HEK293 (cell line): ENCODE measurements around the gene RAB44.
A peak's percentile ranks its signal among the peaks of the same experiment; 100 is the strongest.
"Not testable (repeated sequence)": the region's sequence is repeated elsewhere in the genome, so short reads cannot be mapped to it uniquely, and the experiment has no call there.

ENCODE experiments used
- CTCF ChIA-PET: fragments of 350-600 bp; formaldehyde crosslinking; extraction: SDS; loops from one replicate; lab custom pipeline; 2021; ENCODE audit warnings: antibody characterized with exemption; lab: Yijun Ruan, JAX
- POLR2A ChIA-PET: fragments of 300-600 bp; formaldehyde crosslinking; extraction: SDS; loops from one replicate; lab custom pipeline; 2020; ENCODE audit warnings: antibody characterized with exemption, inconsistent platforms; lab: Yijun Ruan, JAX
- H3K27ac ChIP-seq: fragments of 200-500 bp; sonication (Bioruptor generic); 2 replicates; pipeline ENCODE4 v1.5.1; 2014; ENCODE audit warnings: low read depth, low read length, control low read depth, inconsistent platforms; ENCODE audit errors: extremely low read depth
- H3K36me3 ChIP-seq, 2 experiments: fragments of 200-500 bp in 1 of 2; sonication (Bioruptor generic) in 1 of 2; 1 replicate in 1 of 2; 2 replicates in 1 of 2; pipeline ENCODE4 v1.5.1; 2014 to 2017; ENCODE audit warnings: inconsistent platforms in 2 of 2, low read length in 2 of 2; ENCODE audit not compliant: control insufficient read depth in 2 of 2, insufficient read depth in 1 of 2
- H3K4me1 ChIP-seq: fragments of 200-500 bp; sonication (Bioruptor generic); 2 replicates; pipeline ENCODE4 v1.5.1; 2014; ENCODE audit warnings: mild to moderate bottlenecking, low read length, inconsistent platforms; ENCODE audit not compliant: control insufficient read depth, insufficient read depth
- H3K4me3 ChIP-seq: 2 replicates; pipeline ENCODE4 v1.5.1; 2011; ENCODE audit warnings: low read depth, mild to moderate bottlenecking, control low read depth, low read length, moderate library complexity
- H3K9me3 ChIP-seq: fragments of 200-500 bp; sonication (Bioruptor generic); 2 replicates; pipeline ENCODE4 v1.5.1; 2014; ENCODE audit warnings: low read depth, low read length, inconsistent platforms; ENCODE audit not compliant: control insufficient read depth, insufficient read depth
- EGR2 ChIP-seq: fragments of 450-650 bp; formaldehyde crosslinking; IDR thresholded peaks from 2 replicates; pipeline ENCODE4 v1.5.1; 2016; ENCODE audit warnings: low read depth, missing biosample characterization, missing genetic modification characterization
- GLI4 ChIP-seq: fragments of 450-650 bp; formaldehyde crosslinking; IDR thresholded peaks from 2 replicates; pipeline ENCODE4 v1.5.1; 2016; ENCODE audit warnings: missing biosample characterization, missing genetic modification characterization
- HOXA7 ChIP-seq: sonication (generic); formaldehyde crosslinking; IDR thresholded peaks from 2 replicates; pipeline ENCODE4 v1.8.1; 2022; ENCODE audit warnings: missing genetic modification reagents, borderline replicate concordance
- ZBTB1 ChIP-seq: fragments of 450-650 bp; formaldehyde crosslinking; IDR thresholded peaks from 2 replicates; pipeline ENCODE4 v1.5.1; 2016; ENCODE audit warnings: missing biosample characterization, missing genetic modification characterization
- ZFP41 ChIP-seq: fragments of 450-650 bp; formaldehyde crosslinking; IDR thresholded peaks from 2 replicates; pipeline ENCODE4 v1.5.1; 2016; ENCODE audit warnings: missing biosample characterization, missing genetic modification characterization, borderline replicate concordance
- ZNF24 ChIP-seq: fragments of 450-650 bp; formaldehyde crosslinking; IDR thresholded peaks from 2 replicates; pipeline ENCODE4 v1.5.1; 2016; ENCODE audit warnings: missing biosample characterization, missing genetic modification characterization
- ZNF302 ChIP-seq: fragments of 450-650 bp; formaldehyde crosslinking; IDR thresholded peaks from 2 replicates; pipeline ENCODE4 v1.5.1; 2016; ENCODE audit warnings: missing biosample characterization, missing genetic modification characterization, low read depth
- ZNF529 ChIP-seq: fragments of 450-650 bp; formaldehyde crosslinking; IDR thresholded peaks from 2 replicates; pipeline ENCODE4 v1.5.1; 2017; ENCODE audit warnings: missing genetic modification characterization, missing biosample characterization; ENCODE audit not compliant: insufficient replicate concordance
- ZNF585B ChIP-seq: fragments of 450-650 bp; formaldehyde crosslinking; IDR thresholded peaks from 2 replicates; pipeline ENCODE4 v1.5.1; 2016; ENCODE audit warnings: missing biosample characterization, missing genetic modification characterization
- ZNF629 ChIP-seq: fragments of 450-650 bp; formaldehyde crosslinking; IDR thresholded peaks from 2 replicates; pipeline ENCODE4 v1.5.1; 2017; ENCODE audit warnings: missing biosample characterization, missing genetic modification characterization
- ZNF677 ChIP-seq: fragments of 450-650 bp; IDR thresholded peaks from 2 replicates; pipeline ENCODE4 v1.5.0; 2018; ENCODE audit warnings: missing biosample characterization, mild to moderate bottlenecking, missing genetic modification characterization, moderate library complexity
- ZNF777 ChIP-seq: fragments of 450-650 bp; formaldehyde crosslinking; IDR thresholded peaks from 2 replicates; pipeline ENCODE4 v1.5.1; 2017; ENCODE audit warnings: missing biosample characterization, missing genetic modification characterization, borderline replicate concordance
- ZXDB ChIP-seq: fragments of 450-650 bp; formaldehyde crosslinking; IDR thresholded peaks from 2 replicates; pipeline ENCODE4 v1.5.1; 2016; ENCODE audit warnings: missing biosample characterization, missing genetic modification characterization
- TF ChIP-seq, protein P1 (sequence below): fragments of 450-650 bp; formaldehyde crosslinking; IDR thresholded peaks from 2 replicates; pipeline ENCODE4 v1.5.1; 2016; ENCODE audit warnings: missing biosample characterization, missing genetic modification characterization
- TF ChIP-seq, protein P2 (sequence below): fragments of 450-650 bp; formaldehyde crosslinking; IDR thresholded peaks from 2 replicates; pipeline ENCODE4 v1.5.1; 2016; ENCODE audit warnings: missing biosample characterization, missing genetic modification characterization
- TF ChIP-seq, protein P3 (sequence below): fragments of 450-650 bp; formaldehyde crosslinking; IDR thresholded peaks from 2 replicates; pipeline ENCODE4 v1.5.1; 2016; ENCODE audit warnings: missing biosample characterization, missing genetic modification characterization
- TF ChIP-seq, protein P4 (sequence below): fragments of 450-650 bp; formaldehyde crosslinking; IDR thresholded peaks from 2 replicates; pipeline ENCODE4 v1.5.1; 2016; ENCODE audit warnings: missing biosample characterization, missing genetic modification characterization
- TF ChIP-seq, protein P5 (sequence below): fragments of 450-650 bp; formaldehyde crosslinking; IDR thresholded peaks from 2 replicates; pipeline ENCODE4 v1.5.1; 2016; ENCODE audit warnings: missing biosample characterization, missing genetic modification characterization

The RAB44 gene

DNA sequence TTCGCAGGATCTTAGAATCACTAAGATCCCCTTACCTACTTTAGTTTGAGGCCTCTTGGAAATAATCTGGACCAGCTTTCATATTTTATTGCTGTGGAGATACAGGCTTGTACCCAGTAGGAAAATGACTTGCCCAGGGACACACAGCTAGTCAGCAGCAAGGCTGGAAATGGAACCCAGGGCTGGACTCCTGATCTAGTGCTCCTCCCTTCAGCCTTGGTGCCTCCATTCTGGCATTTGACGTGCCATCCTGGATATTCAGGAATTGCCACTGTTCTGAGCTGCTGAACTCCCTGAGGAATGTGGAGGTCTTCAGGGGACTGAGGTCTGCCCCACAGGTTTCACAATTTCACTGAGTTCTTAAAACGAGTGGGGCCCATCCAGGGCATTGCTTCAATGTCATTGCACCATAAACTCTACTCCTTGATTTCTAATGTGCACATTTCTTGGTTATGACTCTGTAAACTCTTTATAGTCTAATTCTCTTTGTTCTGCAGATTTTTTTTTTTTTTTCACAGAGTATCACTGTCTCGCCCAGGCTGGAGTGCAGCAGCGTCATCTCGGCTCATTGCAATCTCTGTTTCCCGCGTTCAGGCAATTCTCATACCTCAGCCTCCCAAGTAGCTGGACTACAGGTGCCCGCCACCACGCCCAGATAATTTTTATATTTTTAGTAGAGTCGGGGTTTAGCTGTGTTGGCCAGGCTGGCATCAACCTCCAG lies 45.8 kb upstream of the RAB44 start:
- Histone ChIP-seq H3K9me3 (no peaks in the 10 kb centered on the region), H3K4me3 (no peak overlapping the region), H3K27ac (no peak overlapping the region), H3K4me1 (peaks cover 24% of the 10 kb centered on the region), H3K36me3 (no peaks in the 10 kb centered on the region)
- CTCF ChIA-PET, result interaction anchor here (0.6 to 1.7 kb wide), 8 partner anchors 11 to 281 kb away, joined by 3 to 6 read pairs (median 3); no protein-coding TSS in a partner anchor
- POLR2A ChIA-PET, result interaction anchor here (3.6 kb wide), 1 partner anchor 27 kb away, joined by 16 read pairs; the partner anchor contains the start of gene CDKN1A
- TF ChIP-seq, protein P1, sequence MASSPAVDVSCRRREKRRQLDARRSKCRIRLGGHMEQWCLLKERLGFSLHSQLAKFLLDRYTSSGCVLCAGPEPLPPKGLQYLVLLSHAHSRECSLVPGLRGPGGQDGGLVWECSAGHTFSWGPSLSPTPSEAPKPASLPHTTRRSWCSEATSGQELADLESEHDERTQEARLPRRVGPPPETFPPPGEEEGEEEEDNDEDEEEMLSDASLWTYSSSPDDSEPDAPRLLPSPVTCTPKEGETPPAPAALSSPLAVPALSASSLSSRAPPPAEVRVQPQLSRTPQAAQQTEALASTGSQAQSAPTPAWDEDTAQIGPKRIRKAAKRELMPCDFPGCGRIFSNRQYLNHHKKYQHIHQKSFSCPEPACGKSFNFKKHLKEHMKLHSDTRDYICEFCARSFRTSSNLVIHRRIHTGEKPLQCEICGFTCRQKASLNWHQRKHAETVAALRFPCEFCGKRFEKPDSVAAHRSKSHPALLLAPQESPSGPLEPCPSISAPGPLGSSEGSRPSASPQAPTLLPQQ (tag by site-specific recombination), result 0 out of 2 replicates have a peak, but pooled peaks have one; percentile 29
- TF ChIP-seq, protein P2, sequence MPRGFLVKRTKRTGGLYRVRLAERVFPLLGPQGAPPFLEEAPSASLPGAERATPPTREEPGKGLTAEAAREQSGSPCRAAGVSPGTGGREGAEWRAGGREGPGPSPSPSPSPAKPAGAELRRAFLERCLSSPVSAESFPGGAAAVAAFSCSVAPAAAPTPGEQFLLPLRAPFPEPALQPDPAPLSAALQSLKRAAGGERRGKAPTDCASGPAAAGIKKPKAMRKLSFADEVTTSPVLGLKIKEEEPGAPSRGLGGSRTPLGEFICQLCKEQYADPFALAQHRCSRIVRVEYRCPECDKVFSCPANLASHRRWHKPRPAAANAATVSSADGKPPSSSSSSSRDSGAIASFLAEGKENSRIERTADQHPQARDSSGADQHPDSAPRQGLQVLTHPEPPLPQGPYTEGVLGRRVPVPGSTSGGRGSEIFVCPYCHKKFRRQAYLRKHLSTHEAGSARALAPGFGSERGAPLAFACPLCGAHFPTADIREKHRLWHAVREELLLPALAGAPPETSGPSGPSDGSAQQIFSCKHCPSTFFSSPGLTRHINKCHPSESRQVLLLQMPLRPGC (tag by site-specific recombination), result no peak
- TF ChIP-seq ZFP41 (no peak), ZNF302 (tag by site-specific recombination) (no peak), ZNF629 (tag by site-specific recombination) (no peak), ZNF677 (no peak), ZNF777 (tag by site-specific recombination) (no peak)

DNA sequence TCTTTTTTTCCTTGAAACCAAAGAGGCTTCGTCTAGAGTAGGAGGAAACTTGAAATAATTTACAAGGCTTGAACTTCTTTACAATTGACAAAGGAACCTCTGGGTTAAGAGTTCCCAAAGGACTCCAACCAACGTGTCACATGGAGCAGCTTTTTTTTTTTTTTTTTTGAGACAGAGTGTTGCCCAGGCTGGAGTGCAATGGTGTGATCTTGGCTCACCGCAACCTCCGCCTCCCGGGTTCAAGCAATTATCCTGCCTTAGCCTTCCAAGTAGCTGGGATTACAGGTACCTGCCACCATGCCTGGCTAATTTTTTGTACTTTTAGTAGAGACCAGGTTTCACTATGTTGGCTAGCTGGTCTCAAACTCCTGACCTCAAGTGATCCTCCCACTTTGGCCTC lies 43.2 kb upstream of the RAB44 start:
- not testable (repeated sequence) for H3K36me3 ChIP-seq, H3K27ac ChIP-seq, H3K4me3 ChIP-seq, H3K9me3 ChIP-seq
- CTCF ChIA-PET, result interaction anchor here (0.7 to 1.5 kb wide), 5 partner anchors 12 to 78 kb away, joined by 3 to 5 read pairs (median 4); no protein-coding TSS in a partner anchor
- H3K4me1 ChIP-seq, result peaks cover 24% of the 10 kb centered on the region
- POLR2A ChIA-PET, result interaction anchor here (0.6 to 1.7 kb wide), 3 partner anchors 24 to 227 kb away, joined by 3 to 7 read pairs (median 4); partner anchors contain the start of gene CDKN1A
- TF ChIP-seq, protein P3, sequence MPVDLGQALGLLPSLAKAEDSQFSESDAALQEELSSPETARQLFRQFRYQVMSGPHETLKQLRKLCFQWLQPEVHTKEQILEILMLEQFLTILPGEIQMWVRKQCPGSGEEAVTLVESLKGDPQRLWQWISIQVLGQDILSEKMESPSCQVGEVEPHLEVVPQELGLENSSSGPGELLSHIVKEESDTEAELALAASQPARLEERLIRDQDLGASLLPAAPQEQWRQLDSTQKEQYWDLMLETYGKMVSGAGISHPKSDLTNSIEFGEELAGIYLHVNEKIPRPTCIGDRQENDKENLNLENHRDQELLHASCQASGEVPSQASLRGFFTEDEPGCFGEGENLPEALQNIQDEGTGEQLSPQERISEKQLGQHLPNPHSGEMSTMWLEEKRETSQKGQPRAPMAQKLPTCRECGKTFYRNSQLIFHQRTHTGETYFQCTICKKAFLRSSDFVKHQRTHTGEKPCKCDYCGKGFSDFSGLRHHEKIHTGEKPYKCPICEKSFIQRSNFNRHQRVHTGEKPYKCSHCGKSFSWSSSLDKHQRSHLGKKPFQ (tag by site-specific recombination), result peak; percentile 53; the same call in 1 of the 2 replicates

DNA sequence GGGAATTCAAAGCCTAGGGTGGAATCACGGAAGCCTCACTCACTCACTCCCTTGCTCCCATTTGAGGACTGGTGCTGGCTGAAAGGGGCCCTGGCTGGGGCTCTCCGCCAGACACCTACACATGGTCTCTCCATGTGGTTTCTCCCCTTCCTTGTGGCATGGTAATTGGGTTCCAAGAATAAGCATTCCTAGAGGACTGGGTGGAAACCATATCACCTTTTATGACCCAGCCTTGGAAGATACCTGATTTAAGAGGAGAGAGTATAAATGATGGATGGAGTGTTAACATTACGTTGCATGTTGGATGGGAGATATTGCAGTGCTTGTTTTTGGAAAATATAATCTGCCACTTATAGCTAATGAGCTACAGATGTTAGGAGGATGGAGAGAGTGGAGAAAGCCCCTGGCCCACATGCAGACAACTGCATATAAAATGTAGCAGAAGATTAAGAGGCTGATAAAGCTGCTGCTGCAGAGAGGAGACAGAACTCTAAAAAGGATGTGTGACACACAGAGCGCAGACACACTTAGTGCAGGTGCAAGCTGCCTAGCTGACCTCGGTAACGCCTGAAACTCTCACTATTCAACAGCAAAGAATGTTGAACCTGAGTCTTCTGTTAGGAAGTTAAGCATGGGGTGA lies 42.4 kb upstream of the RAB44 start:
- ChIA-PET POLR2A (interaction anchor here (1.7 kb wide), 1 partner anchor 23 kb away, joined by 7 read pairs; the partner anchor contains the start of gene CDKN1A), CTCF (interaction anchor here (0.6 to 1.5 kb wide), 7 partner anchors 12 to 654 kb away, joined by 3 to 5 read pairs (median 4); partner anchors contain the start of gene MAPK14)
- Histone ChIP-seq H3K36me3 (no peaks in the 10 kb centered on the region), H3K27ac (0 out of 2 replicates have a peak overlapping the region, but pooled peaks have one; percentile 27), H3K4me1 (peaks cover 19% of the 10 kb centered on the region), H3K4me3 (no peak overlapping the region), H3K9me3 (no peaks in the 10 kb centered on the region)
- no peak for TF ChIP-seq EGR2
- TF ChIP-seq, protein P4, sequence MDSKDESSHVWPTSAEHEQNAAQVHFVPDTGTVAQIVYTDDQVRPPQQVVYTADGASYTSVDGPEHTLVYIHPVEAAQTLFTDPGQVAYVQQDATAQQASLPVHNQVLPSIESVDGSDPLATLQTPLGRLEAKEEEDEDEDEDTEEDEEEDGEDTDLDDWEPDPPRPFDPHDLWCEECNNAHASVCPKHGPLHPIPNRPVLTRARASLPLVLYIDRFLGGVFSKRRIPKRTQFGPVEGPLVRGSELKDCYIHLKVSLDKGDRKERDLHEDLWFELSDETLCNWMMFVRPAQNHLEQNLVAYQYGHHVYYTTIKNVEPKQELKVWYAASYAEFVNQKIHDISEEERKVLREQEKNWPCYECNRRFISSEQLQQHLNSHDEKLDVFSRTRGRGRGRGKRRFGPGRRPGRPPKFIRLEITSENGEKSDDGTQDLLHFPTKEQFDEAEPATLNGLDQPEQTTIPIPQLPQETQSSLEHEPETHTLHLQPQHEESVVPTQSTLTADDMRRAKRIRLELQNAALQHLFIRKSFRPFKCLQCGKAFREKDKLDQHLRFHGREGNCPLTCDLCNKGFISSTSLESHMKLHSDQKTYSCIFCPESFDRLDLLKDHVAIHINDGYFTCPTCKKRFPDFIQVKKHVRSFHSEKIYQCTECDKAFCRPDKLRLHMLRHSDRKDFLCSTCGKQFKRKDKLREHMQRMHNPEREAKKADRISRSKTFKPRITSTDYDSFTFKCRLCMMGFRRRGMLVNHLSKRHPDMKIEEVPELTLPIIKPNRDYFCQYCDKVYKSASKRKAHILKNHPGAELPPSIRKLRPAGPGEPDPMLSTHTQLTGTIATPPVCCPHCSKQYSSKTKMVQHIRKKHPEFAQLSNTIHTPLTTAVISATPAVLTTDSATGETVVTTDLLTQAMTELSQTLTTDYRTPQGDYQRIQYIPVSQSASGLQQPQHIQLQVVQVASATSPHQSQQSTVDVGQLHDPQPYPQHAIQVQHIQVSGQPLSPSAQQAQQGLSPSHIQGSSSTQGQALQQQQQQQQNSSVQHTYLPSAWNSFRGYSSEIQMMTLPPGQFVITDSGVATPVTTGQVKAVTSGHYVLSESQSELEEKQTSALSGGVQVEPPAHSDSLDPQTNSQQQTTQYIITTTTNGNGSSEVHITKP (tag by site-specific recombination), result peak; percentile 79
- TF ChIP-seq GLI4 (tag by site-specific recombination), result no peak
- TF ChIP-seq, protein P5, sequence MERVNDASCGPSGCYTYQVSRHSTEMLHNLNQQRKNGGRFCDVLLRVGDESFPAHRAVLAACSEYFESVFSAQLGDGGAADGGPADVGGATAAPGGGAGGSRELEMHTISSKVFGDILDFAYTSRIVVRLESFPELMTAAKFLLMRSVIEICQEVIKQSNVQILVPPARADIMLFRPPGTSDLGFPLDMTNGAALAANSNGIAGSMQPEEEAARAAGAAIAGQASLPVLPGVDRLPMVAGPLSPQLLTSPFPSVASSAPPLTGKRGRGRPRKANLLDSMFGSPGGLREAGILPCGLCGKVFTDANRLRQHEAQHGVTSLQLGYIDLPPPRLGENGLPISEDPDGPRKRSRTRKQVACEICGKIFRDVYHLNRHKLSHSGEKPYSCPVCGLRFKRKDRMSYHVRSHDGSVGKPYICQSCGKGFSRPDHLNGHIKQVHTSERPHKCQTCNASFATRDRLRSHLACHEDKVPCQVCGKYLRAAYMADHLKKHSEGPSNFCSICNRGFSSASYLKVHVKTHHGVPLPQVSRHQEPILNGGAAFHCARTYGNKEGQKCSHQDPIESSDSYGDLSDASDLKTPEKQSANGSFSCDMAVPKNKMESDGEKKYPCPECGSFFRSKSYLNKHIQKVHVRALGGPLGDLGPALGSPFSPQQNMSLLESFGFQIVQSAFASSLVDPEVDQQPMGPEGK, result no peak
- peak; percentile 59; the same call in 1 of the 2 replicates for TF ChIP-seq ZXDB (tag by site-specific recombination)
- TF ChIP-seq ZBTB1, result no peak
- TF ChIP-seq ZNF529, result no peak
- 0 out of 2 replicates have a peak, but pooled peaks have one; percentile 48 for TF ChIP-seq ZNF24 (tag by site-specific recombination)
- no peak for TF ChIP-seq HOXA7
- no peak for TF ChIP-seq ZNF585B
